T-helper 17 cell (primary cell): Measurements from ENCODE around the gene KIF21A. TPM values are rescaled to one million over a fixed set of nuclear protein-coding genes. Genes with fewer than 3 reads are reported as not detected.

Source experiments
- ATAC-seq: fragments of 150-1000 bp; cut with Tn5 transposase; 2 replicates; pipeline ENCODE4 v1.10.0; 2021; ENCODE audit warnings: mild to moderate bottlenecking, moderate library complexity
- DNase-seq, 3 donors: peaks; one replicate each; pipeline versions ENCODE4 v3.0.0 to v3.0.0-alpha.2; 2020 to 2021
- H3K9me3 ChIP-seq: one replicate; pipeline ENCODE4 v1.7.0; 2013; ENCODE audit warnings: low read length, mild to moderate bottlenecking; ENCODE audit not compliant: control insufficient read depth, poor library complexity, severe bottlenecking
- H3K27ac Mint-ChIP-seq: one replicate; pipeline ENCODE4 v1.8.0; 2022; ENCODE audit warnings: mild to moderate bottlenecking, moderate library complexity, mixed read lengths
- H3K27me3 Mint-ChIP-seq: one replicate; pipeline ENCODE4 v1.8.0; 2022; ENCODE audit warnings: mixed read lengths
- H3K36me3 Mint-ChIP-seq: one replicate; pipeline ENCODE4 v1.8.0; 2022; ENCODE audit warnings: low read depth, mixed read lengths
- H3K4me1 Mint-ChIP-seq: one replicate; pipeline ENCODE4 v1.8.0; 2022; ENCODE audit warnings: mild to moderate bottlenecking, mixed read lengths
- H3K4me3 Mint-ChIP-seq: one replicate; pipeline ENCODE4 v1.8.0; 2022; ENCODE audit warnings: mild to moderate bottlenecking, moderate library complexity, mixed read lengths
- total RNA-seq, 4 donors: library from RNA in 2 of 4; stranded (reverse) in 2 of 4; gene quantifications; one replicate each; pipeline ENCODE4 v1.2.3 and lab custom pipeline; 2022 to 2026

KIF21A gene
- total RNA-seq, 2 donors from 2014 or later, result 12.6 to 14.2 TPM

GRCh38 chr12:39368096-39368495 is 74.8 kb downstream of the KIF21A start:
- Mint-ChIP-seq H3K27ac (no peak overlapping the region), H3K36me3 (peaks cover 6% of the 10 kb centered on the region), H3K4me1 (peaks cover 8% of the 10 kb centered on the region), H3K27me3 (no peaks in the 10 kb centered on the region), H3K4me3 (no peak overlapping the region)
- no peaks in the 10 kb centered on the region for H3K9me3 ChIP-seq
- ATAC-seq (no peak), DNase-seq (no peak)

GRCh38 chr12:39367494-39367893 is 75.4 kb downstream of the KIF21A start:
- Mint-ChIP-seq H3K27ac (no peak overlapping the region), H3K27me3 (no peaks in the 10 kb centered on the region), H3K36me3 (peaks cover 6% of the 10 kb centered on the region), H3K4me1 (peaks cover 2% of the 10 kb centered on the region), H3K4me3 (no peak overlapping the region)
- no peaks in the 10 kb centered on the region for H3K9me3 ChIP-seq
- ATAC-seq, result no peak
- no peak for DNase-seq

GRCh38 chr12:39365364-39366001 is 77.4 kb downstream of the KIF21A start:
- DNase-seq, result no peak
- no peaks in the 10 kb centered on the region for H3K4me1 Mint-ChIP-seq

GRCh38 chr12:39364196-39364595 is 78.7 kb downstream of the KIF21A start:
- no peaks in the 10 kb centered on the region for H3K9me3 ChIP-seq
- peaks cover 4% of the 10 kb centered on the region for H3K36me3 Mint-ChIP-seq
- H3K27ac Mint-ChIP-seq, result no peak overlapping the region
- no peaks in the 10 kb centered on the region for H3K27me3 Mint-ChIP-seq
- ATAC-seq, result no peak
- H3K4me1 Mint-ChIP-seq, result no peaks in the 10 kb centered on the region
- DNase-seq, result no peak
- H3K4me3 Mint-ChIP-seq, result no peak overlapping the region

More at GRCh38 chr12:39365364-39366001, 77.4 kb downstream of the KIF21A start:
- H3K27ac Mint-ChIP-seq, result no peak overlapping the region
- no peak for ATAC-seq
- no peak overlapping the region for H3K4me3 Mint-ChIP-seq
- no peaks in the 10 kb centered on the region for H3K27me3 Mint-ChIP-seq
- no peaks in the 10 kb centered on the region for H3K9me3 ChIP-seq
- H3K36me3 Mint-ChIP-seq, result peaks cover 4% of the 10 kb centered on the region

- Mint-ChIP-seq H3K36me3 (peaks cover 10% of the 10 kb centered on the region), H3K27me3 (no peaks in the 10 kb centered on the region)
Observed at GRCh38 chr12:39359645-39360044, 83.3 kb downstream of the KIF21A start.

GRCh38 chr12:39357041-39357440 is 85.9 kb downstream of the KIF21A start:
- no peaks in the 10 kb centered on the region for H3K27me3 Mint-ChIP-seq
- H3K4me3 Mint-ChIP-seq, result no peak overlapping the region
- peaks cover 3% of the 10 kb centered on the region for H3K4me1 Mint-ChIP-seq
- ATAC-seq (no peak), DNase-seq (no peak)
- no peak overlapping the region for H3K27ac Mint-ChIP-seq
- H3K9me3 ChIP-seq, result no peaks in the 10 kb centered on the region
- H3K36me3 Mint-ChIP-seq, result peaks cover 7% of the 10 kb centered on the region

More at GRCh38 chr12:39359645-39360044, 83.3 kb downstream of the KIF21A start:
- Mint-ChIP-seq H3K27ac (no peak overlapping the region), H3K4me3 (no peak overlapping the region), H3K4me1 (peaks cover 3% of the 10 kb centered on the region)
- no peaks in the 10 kb centered on the region for H3K9me3 ChIP-seq
- ATAC-seq (no peak), DNase-seq (no peak)

GRCh38 chr12:39355841-39356240 is 87.1 kb downstream of the KIF21A start:
- ATAC-seq (no peak), DNase-seq (no peak)
- no peaks in the 10 kb centered on the region for H3K9me3 ChIP-seq
- no peak overlapping the region for H3K4me3 Mint-ChIP-seq
- H3K4me1 Mint-ChIP-seq, result peaks cover 3% of the 10 kb centered on the region
- peaks cover 8% of the 10 kb centered on the region for H3K36me3 Mint-ChIP-seq
- H3K27ac Mint-ChIP-seq, result no peak overlapping the region
- no peaks in the 10 kb centered on the region for H3K27me3 Mint-ChIP-seq

GRCh38 chr12:39354955-39355354 is 88.0 kb downstream of the KIF21A start:
- H3K27me3 Mint-ChIP-seq, result no peaks in the 10 kb centered on the region
- H3K4me3 Mint-ChIP-seq, result no peak overlapping the region
- ATAC-seq (no peak), DNase-seq (no peak)
- H3K27ac Mint-ChIP-seq, result no peak overlapping the region
- peaks cover 3% of the 10 kb centered on the region for H3K4me1 Mint-ChIP-seq
- H3K9me3 ChIP-seq, result no peaks in the 10 kb centered on the region
- peaks cover 8% of the 10 kb centered on the region for H3K36me3 Mint-ChIP-seq

GRCh38 chr12:39352471-39353017 is 90.4 kb downstream of the KIF21A start:
- H3K27ac Mint-ChIP-seq, result no peak overlapping the region

GRCh38 chr12:39351153-39351552 is 91.8 kb downstream of the KIF21A start:
- Mint-ChIP-seq H3K4me1 (no peaks in the 10 kb centered on the region), H3K27me3 (no peaks in the 10 kb centered on the region), H3K27ac (no peak overlapping the region), H3K36me3 (peaks cover 6% of the 10 kb centered on the region), H3K4me3 (no peak overlapping the region)
- H3K9me3 ChIP-seq, result no peaks in the 10 kb centered on the region
- ATAC-seq, result no peak
- DNase-seq, result no peak

More at GRCh38 chr12:39352471-39353017, 90.4 kb downstream of the KIF21A start:
- DNase-seq, result no peak
- ATAC-seq, result no peak
- no peaks in the 10 kb centered on the region for H3K9me3 ChIP-seq
- no peaks in the 10 kb centered on the region for H3K27me3 Mint-ChIP-seq
- no peak overlapping the region for H3K4me3 Mint-ChIP-seq
- H3K36me3 Mint-ChIP-seq, result peaks cover 8% of the 10 kb centered on the region
- H3K4me1 Mint-ChIP-seq, result no peaks in the 10 kb centered on the region

- ATAC-seq (no peak), DNase-seq (no peak)
- no peak overlapping the region for H3K4me3 Mint-ChIP-seq
- H3K9me3 ChIP-seq, result no peaks in the 10 kb centered on the region
- no peak overlapping the region for H3K27ac Mint-ChIP-seq
- no peaks in the 10 kb centered on the region for H3K4me1 Mint-ChIP-seq
- H3K27me3 Mint-ChIP-seq, result no peaks in the 10 kb centered on the region
- H3K36me3 Mint-ChIP-seq, result peaks cover 2% of the 10 kb centered on the region
Observed at GRCh38 chr12:39348941-39349626, 93.8 kb downstream of the KIF21A start.

GRCh38 chr12:39348523-39348922 is 94.4 kb downstream of the KIF21A start:
- no peaks in the 10 kb centered on the region for H3K9me3 ChIP-seq
- Mint-ChIP-seq H3K4me3 (no peak overlapping the region), H3K4me1 (no peaks in the 10 kb centered on the region), H3K27me3 (no peaks in the 10 kb centered on the region), H3K27ac (no peak overlapping the region), H3K36me3 (peaks cover 2% of the 10 kb centered on the region)
- no peak for DNase-seq
- no peak for ATAC-seq

GRCh38 chr12:39344926-39345325 is 98.0 kb downstream of the KIF21A start:
- H3K36me3 Mint-ChIP-seq, result peaks cover 3% of the 10 kb centered on the region
- no peak overlapping the region for H3K27ac Mint-ChIP-seq
- ATAC-seq (no peak), DNase-seq (no peak)
- no peak overlapping the region for H3K4me3 Mint-ChIP-seq
- no peaks in the 10 kb centered on the region for H3K27me3 Mint-ChIP-seq
- H3K9me3 ChIP-seq, result no peaks in the 10 kb centered on the region
- peaks cover 2% of the 10 kb centered on the region for H3K4me1 Mint-ChIP-seq
